ENCODE data around the gene CAT. TPM values are rescaled to one million over a fixed set of nuclear protein-coding genes. Genes with fewer than 3 reads are reported as not detected.
A peak's percentile ranks its signal among the peaks of the same experiment; 100 is the strongest.

Gene CAT
- total RNA-seq, 1 experiment from 2014 or later = 32.7 TPM

DNA sequence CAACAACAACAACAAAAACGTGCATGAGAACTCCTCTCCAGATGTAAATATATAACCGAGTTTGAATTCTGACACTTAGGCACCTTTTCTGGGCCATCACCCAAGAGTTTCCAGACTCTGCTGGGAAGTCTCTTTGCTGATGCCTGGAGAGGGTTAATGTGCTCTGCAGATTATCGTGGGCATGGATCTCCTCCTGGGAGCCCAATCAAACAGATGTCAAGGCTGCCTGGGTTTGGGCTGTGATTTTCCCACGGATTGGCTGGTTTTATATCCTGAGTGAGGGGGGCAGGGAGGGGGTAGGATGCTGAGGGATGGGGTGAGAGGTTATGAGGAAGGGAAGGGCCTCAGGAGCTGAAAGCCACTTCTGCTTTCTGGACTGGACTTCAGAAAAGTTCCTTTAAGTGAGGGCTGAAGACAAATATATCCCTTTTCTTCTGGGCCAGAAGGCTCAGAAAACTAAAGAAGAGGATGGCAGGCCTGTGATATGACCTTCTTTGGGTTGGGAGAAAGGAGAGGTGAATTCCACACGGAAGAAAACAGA, 70.7 kb downstream of the CAT start:
- no peak overlapping the region for H3K4me3 ChIP-seq
- H3K27me3 ChIP-seq = no peaks in the 10 kb centered on the region
- H3K4me1 ChIP-seq = no peaks in the 10 kb centered on the region
- H3K27ac ChIP-seq = no peak overlapping the region
- DNase-seq = no peak
- H3K9me3 ChIP-seq (replicated peaks) = no peaks in the 10 kb centered on the region
- H3K36me3 ChIP-seq = no peaks in the 10 kb centered on the region

DNA sequence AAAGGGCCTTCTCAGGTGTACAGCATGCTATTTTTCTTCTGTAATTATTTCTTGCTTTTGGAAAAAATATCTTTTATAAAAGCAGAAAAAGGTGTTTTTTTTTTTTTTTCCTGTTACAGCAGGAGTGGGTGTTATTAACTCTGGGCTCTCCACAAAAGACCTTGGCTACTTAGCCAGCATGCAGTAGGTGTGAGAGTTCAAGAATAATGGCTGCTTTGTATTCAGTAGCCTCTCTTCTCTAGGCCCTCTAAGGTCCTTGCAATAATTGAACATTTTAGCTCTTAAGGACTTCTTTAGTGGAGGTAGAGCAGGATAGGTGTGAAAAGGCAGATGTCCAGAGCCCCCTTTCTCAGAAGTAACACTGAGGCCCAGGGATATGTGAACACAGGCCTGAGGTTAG, 71.5 kb downstream of the CAT start:
- DNase-seq = no peak
- H3K36me3 ChIP-seq = no peaks in the 10 kb centered on the region
- no peaks in the 10 kb centered on the region for H3K27me3 ChIP-seq
- H3K27ac ChIP-seq = no peak overlapping the region
- H3K4me1 ChIP-seq = no peaks in the 10 kb centered on the region
- H3K9me3 ChIP-seq (replicated peaks) = no peaks in the 10 kb centered on the region
- no peak overlapping the region for H3K4me3 ChIP-seq

DNA sequence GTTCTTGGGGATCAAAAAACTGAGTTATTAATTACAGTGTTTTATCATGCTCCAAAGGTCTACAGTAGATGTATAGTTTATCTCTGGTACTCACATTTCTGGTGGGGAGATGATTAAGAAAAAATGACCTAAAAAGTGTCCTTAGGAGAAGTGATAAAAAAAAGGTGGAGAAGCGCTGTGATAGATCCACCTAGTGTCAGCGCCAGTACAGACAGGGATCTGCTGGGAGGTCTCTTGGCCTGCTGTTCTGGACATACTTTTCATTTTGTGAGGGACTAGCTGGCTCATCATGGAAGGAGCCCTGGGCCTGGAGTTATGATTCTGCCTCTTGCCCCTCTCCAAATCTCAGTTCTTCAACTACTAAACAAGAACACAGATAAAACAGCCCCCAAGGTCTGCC, 71.9 kb downstream of the CAT start:
- Histone ChIP-seq H3K27ac (no peak overlapping the region), H3K4me1 (no peaks in the 10 kb centered on the region), H3K36me3 (no peaks in the 10 kb centered on the region), H3K9me3 (replicated peaks) (no peaks in the 10 kb centered on the region), H3K4me3 (no peak overlapping the region), H3K27me3 (no peaks in the 10 kb centered on the region)
- DNase-seq = no peak

DNA sequence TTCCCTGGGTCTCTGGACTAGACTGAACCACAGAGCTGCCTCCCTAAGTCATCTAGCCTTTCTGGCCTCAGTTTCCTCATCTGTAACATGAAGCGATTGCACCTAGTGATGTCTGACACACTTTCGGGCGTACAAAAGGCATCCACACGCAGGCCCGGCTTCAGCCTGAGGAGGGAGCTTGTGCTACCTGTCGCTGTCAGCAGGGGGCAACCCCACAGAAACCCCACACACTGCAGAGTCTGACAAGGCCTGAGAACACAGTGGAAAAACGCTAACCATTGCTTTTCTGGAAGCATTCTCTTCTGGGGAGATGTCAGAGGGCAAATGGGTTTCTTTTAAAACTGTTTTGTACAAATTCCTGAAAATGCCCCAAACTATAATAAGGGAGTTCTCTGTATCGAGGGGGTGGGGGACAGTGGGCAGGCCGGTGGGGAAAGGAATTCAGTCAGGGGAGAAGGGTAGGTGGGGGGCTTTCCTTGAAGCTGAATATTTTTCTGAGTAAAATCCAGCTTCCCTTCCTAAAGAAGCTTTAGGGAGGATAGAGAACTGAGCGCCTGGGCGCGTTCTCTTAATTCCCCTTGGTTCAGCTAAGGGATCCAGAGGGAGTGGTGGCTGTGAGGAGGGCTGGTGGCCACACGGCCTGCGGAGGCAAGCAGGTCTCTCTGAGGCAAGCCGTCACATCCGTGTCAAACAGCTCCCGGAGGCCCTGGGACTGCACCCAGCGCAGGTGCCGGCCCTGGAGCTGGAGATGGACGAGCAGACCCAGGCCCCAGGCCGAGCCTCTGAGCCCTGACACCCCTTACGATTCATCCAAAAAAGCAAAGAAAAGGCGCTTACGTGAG, 74.3 kb downstream of the CAT start:
- H3K4me3 ChIP-seq = no peak overlapping the region
- no peaks in the 10 kb centered on the region for H3K27me3 ChIP-seq
- H3K27ac ChIP-seq = no peak overlapping the region
- DNase-seq = peak; percentile 25 to 58
- no peaks in the 10 kb centered on the region for H3K4me1 ChIP-seq
- H3K9me3 ChIP-seq (replicated peaks) = no peaks in the 10 kb centered on the region
- H3K36me3 ChIP-seq = no peaks in the 10 kb centered on the region

DNA sequence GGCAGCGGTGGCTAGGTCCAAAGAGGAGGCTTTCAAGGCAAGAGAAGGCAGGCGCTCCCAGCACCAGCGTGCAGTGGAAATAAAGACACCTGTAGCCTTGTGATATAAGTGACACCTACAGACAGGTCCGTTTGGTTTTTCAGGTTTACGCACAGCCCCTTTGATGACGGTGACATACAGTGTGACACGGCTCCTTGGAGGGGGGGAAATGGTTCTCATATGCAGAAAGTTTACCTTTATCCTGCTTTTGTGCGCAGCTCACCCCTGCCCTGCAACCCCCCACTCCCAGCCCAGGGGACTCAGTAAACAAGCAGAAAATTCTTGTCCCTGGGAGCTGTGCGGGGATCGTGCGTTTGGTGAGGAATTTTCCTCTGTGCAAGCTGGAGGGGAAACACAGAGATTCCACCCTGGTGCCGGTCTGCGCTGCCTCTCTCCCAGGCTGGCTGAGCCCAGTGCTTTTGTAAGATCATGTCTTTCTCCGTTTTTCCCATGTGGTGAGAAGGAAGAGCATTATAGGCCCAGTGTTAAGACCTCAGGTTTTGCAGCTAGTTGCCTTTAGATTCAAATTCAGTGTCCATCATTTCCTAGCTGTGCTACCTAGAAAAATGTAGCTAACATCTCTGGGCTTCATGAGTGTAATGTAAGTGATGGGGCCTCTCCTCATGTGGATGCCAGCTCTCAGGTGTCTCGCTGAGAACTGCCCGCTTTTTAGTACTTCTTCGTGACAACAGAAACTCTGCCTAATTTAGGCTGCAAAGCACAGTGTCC, 75.1 kb downstream of the CAT start, which contains the start of gene ELF5:
ELF5 (minus strand) TSS at position 113 of the 768 bp plus-strand sequence. CDS start 8,045 bp downstream, outside the sequence.
- no peak within 1 kb of the TSS for H3K27ac ChIP-seq
- no peaks in the 10 kb centered on the region; the same call in 1 of the 2 replicates for H3K9me3 ChIP-seq (replicated peaks)
- no peaks in the 10 kb centered on the region for H3K27me3 ChIP-seq
- no peaks in the 10 kb centered on the region for H3K36me3 ChIP-seq
- no peak within 1 kb of the TSS for H3K4me3 ChIP-seq
- H3K4me1 ChIP-seq = no peaks in the 10 kb centered on the region
- DNase-seq = no peak

DNA sequence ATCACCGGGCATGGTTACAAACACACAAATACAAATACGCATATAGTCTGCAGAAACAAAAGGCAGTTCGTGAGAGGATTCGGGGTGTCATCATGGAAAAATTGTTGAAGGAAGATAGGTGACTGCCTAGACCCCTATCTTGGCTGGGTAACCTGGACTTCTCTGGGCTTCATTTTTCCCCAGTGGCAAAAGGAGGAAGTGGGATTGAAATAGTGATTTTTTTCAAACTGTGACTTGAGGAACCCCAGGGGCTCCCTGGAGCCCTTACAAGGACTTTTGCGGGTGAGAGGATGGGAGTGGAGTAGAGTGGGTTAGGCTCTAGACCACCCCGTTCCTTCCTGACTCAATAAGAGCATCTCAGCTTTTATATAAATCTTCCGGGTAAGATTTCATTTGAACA, 75.9 kb downstream of the CAT start:
- Histone ChIP-seq H3K9me3 (replicated peaks) (no peaks in the 10 kb centered on the region; the same call in 1 of the 2 replicates), H3K27me3 (no peaks in the 10 kb centered on the region), H3K27ac (no peak overlapping the region), H3K4me1 (no peaks in the 10 kb centered on the region), H3K4me3 (no peak overlapping the region), H3K36me3 (no peaks in the 10 kb centered on the region)
- DNase-seq = no peak

DNA sequence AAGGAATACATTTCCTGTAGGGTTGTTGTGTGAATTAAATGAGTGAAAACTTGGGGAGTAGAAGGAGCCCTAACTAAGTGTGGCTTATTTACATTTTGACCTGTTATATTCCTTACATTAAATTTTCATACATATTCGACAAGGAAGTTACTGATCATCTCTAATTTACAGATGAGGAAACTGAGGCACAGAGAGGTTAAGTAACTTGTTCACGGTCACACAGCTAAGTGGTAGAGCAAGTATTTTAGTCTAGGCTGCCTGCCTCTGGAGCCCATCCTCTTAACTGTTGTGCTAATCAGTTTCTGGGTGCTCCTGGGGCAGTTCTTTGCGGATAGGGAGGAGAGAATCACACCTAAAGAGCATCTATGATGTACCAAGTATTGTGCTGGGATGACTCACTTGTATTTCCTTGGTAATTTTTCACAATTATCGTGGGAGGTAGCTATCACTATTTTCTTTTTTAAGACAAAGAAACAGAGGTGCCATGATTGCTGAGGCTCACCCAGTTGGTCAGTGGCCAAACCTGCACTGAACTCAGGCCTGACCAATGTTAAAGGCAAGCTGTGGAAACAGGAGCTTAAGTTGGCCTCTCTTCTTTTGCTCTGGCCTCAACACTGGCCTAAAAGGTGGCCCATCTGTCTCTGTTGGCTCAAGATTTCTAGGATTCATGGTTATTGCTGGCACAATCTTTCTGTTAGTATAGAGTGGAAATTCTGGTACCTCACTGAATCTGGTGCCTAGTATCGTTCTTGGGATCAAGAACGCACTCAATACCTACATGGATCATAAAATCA, 77.7 kb downstream of the CAT start:
- H3K4me3 ChIP-seq = no peak overlapping the region

DNA sequence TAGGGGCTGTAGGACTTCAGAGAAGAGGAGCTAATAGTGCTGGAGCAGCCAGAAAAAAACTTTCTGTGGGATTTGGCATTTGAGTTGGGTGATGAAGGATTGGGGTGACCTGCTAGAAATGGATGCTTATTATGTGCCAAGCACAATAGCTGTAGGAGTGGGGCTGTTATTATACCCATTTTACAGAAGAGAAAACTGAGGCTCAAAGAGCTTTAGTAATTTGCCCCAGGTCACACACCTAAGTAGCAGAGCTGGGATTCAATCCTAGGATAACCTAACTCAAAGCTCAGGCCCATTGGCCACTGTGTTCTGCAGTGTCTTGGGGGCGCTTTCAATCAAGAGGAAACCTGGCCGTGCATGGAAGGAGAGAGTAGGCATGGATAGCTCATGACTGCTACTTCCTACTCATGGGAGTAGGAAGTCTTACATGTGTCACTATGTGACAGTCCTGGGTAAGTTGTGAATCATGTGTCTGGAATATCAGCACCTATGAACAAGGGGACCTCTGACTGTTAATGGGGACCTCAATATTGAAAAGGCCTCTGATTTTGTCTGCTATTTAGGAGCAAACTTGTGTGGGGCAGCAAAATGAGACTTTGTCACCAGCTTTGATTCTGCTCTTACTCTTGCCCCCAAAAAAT, 81.0 kb downstream of the CAT start:
- no peaks in the 10 kb centered on the region for H3K4me1 ChIP-seq

More for the DNA sequence above, 77.7 kb downstream of the CAT start:
- Histone ChIP-seq H3K4me1 (no peaks in the 10 kb centered on the region), H3K9me3 (replicated peaks) (no peaks in the 10 kb centered on the region; the same call in 1 of the 2 replicates), H3K27me3 (no peaks in the 10 kb centered on the region), H3K36me3 (no peaks in the 10 kb centered on the region), H3K27ac (no peak overlapping the region)
- DNase-seq = no peak

DNA sequence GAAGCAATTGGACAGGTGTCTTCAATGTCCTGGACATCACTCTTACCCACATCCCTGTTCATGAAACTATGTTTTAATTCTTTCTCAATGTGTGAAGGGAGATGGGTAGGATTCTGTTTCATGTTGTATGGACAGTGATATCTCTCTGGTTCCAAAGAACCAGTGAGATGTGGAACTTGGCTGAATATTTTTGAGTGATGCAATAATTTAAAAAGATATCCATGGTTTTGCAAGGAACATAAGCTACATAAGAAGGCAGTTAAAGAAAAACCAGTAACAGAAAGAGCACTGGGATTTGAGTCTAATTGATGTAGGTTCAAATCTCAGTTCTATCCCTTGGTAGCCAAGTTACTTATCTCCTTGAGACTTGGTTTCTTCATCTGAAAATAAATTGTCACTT, 82.5 kb downstream of the CAT start:
- H3K27ac ChIP-seq = no peak overlapping the region
- no peaks in the 10 kb centered on the region; the same call in 1 of the 2 replicates for H3K9me3 ChIP-seq (replicated peaks)
- no peaks in the 10 kb centered on the region for H3K36me3 ChIP-seq
- 0 out of 2 replicates have a peak, but pooled peaks cover 7% of the 10 kb centered on the region for H3K27me3 ChIP-seq
- no peaks in the 10 kb centered on the region for H3K4me1 ChIP-seq
- no peak overlapping the region for H3K4me3 ChIP-seq
- no peak for DNase-seq

More for the DNA sequence above, 81.0 kb downstream of the CAT start:
- no peaks in the 10 kb centered on the region for H3K36me3 ChIP-seq
- H3K9me3 ChIP-seq (replicated peaks) = no peaks in the 10 kb centered on the region; the same call in 1 of the 2 replicates
- H3K27ac ChIP-seq = no peak overlapping the region
- H3K27me3 ChIP-seq = 0 out of 2 replicates have a peak, but pooled peaks cover 7% of the 10 kb centered on the region
- no peak for DNase-seq
- no peak overlapping the region for H3K4me3 ChIP-seq

Other genes starting within 250 kb of the CAT start
- 0.83 and 1.1 TPM in 2 replicates for gene ABTB2, start 80.9 kb upstream of the CAT start, total RNA-seq (2014; rRNA removed; shearing (Covaris generic))
- gene ELF5, start 74.9 kb downstream of the CAT start, total RNA-seq (2014; rRNA removed; shearing (Covaris generic)) = not detected in 2 replicates
- gene EHF, start 182.2 kb downstream of the CAT start, total RNA-seq (2014; rRNA removed; shearing (Covaris generic)) = not detected in 2 replicates

Data from SJCRH30 (cell line).